GM19438 (cell line): ENCODE results near the gene CDKN2B-AS1.

ENCODE experiments used
- ATAC-seq: cut with Tn5 transposase; IDR thresholded peaks from one replicate; pipeline ENCODE4 v1.9.1; 2021; ENCODE audit warnings: low read depth; ENCODE audit not compliant: unreplicated experiment

CDKN2B-AS1 gene

GRCh38 chr9:22005021-22005701 lies 10.6 kb downstream of the CDKN2B-AS1 start:
- no peak for ATAC-seq

GRCh38 chr9:22005702-22006606 lies 11.4 kb downstream of the CDKN2B-AS1 start:
- no peak for ATAC-seq

- ATAC-seq: no peak
Measured at GRCh38 chr9:22008384-22008716, 13.8 kb downstream of the CDKN2B-AS1 start.

GRCh38 chr9:22008717-22009505 lies 14.3 kb downstream of the CDKN2B-AS1 start, which contains the start of gene CDKN2B:
Gene CDKN2B, minus strand, starts transcription at chr9:22009305. Its CDS starts 352 bp downstream, at chr9:22008953.
- ATAC-seq: peak; percentile 89

- ATAC-seq: peak; percentile 39
Measured at GRCh38 chr9:22009506-22009867, 14.9 kb downstream of the CDKN2B-AS1 start.

GRCh38 chr9:22010866-22011625 lies 16.5 kb downstream of the CDKN2B-AS1 start:
- ATAC-seq: no peak

- no peak for ATAC-seq
Measured at GRCh38 chr9:22022396-22022795, 27.8 kb downstream of the CDKN2B-AS1 start.

GRCh38 chr9:22026696-22027095 lies 32.1 kb downstream of the CDKN2B-AS1 start:
- no peak for ATAC-seq

GRCh38 chr9:22028394-22028793 lies 33.8 kb downstream of the CDKN2B-AS1 start:
- ATAC-seq: no peak

GRCh38 chr9:22029231-22029630 lies 34.6 kb downstream of the CDKN2B-AS1 start:
- no peak for ATAC-seq

- peak; percentile 82 for ATAC-seq
Measured at GRCh38 chr9:22030101-22030598, 35.6 kb downstream of the CDKN2B-AS1 start.

GRCh38 chr9:22031655-22032411 lies 37.2 kb downstream of the CDKN2B-AS1 start:
- no peak for ATAC-seq

- no peak for ATAC-seq
Measured at GRCh38 chr9:22033012-22033630, 38.5 kb downstream of the CDKN2B-AS1 start.

GRCh38 chr9:22035591-22036011 lies 41.0 kb downstream of the CDKN2B-AS1 start:
- ATAC-seq: no peak

GRCh38 chr9:22036866-22037626 lies 42.5 kb downstream of the CDKN2B-AS1 start:
- ATAC-seq: no peak

- no peak for ATAC-seq
Measured at GRCh38 chr9:22037954-22038690, 43.5 kb downstream of the CDKN2B-AS1 start.

GRCh38 chr9:22039258-22039657 lies 44.7 kb downstream of the CDKN2B-AS1 start:
- ATAC-seq: no peak

GRCh38 chr9:22040760-22041159 lies 46.2 kb downstream of the CDKN2B-AS1 start:
- no peak for ATAC-seq
